Neural cell (in vitro differentiated cells): ENCODE results near the gene NRK. TPM values are rescaled to one million over a fixed set of nuclear protein-coding genes. Genes with fewer than 3 reads are reported as not detected.
"Not testable (repeated sequence)": the region's sequence is repeated elsewhere in the genome, so short reads cannot be mapped to it uniquely, and the experiment has no call there.

Experiments used
- H2AFZ ChIP-seq: fragments of 200-600, 300-800 bp; sonication (generic), shearing (Covaris generic); 2 replicates; pipeline ENCODE4 v1.6.0; 2014; ENCODE audit warnings: low read depth, mild to moderate bottlenecking, antibody characterized with exemption, low read length, moderate library complexity
- H3F3A ChIP-seq: fragments of 200-600 bp; shearing (Covaris generic); 2 replicates; pipeline ENCODE4 v1.6.1; 2016; ENCODE audit warnings: mild to moderate bottlenecking, moderate library complexity, mixed read lengths, antibody characterized with exemption, low read length; ENCODE audit not compliant: insufficient read depth, poor library complexity, severe bottlenecking
- H3K27ac ChIP-seq: fragments of 200-600, 300-800 bp; sonication (generic), shearing (Covaris generic); 2 replicates; pipeline ENCODE4 v1.5.1; 2014; ENCODE audit warnings: mild to moderate bottlenecking, low read length, moderate library complexity
- H3K27me3 ChIP-seq: fragments of 300-800, 200-600 bp; sonication (generic), shearing (Covaris generic); 2 replicates; pipeline ENCODE4 v1.6.0; 2014; ENCODE audit warnings: mild to moderate bottlenecking, low read depth, low read length, moderate library complexity; ENCODE audit not compliant: insufficient read depth
- H3K36me3 ChIP-seq: fragments of 300-800, 200-600 bp; sonication (generic), shearing (Covaris generic); 2 replicates; pipeline ENCODE4 v1.5.1; 2014; ENCODE audit warnings: mild to moderate bottlenecking, antibody characterized with exemption, low read length, moderate library complexity; ENCODE audit not compliant: insufficient read depth
- H3K4me2 ChIP-seq: fragments of 300-800, 200-600 bp; sonication (generic), shearing (Covaris generic); 2 replicates; pipeline ENCODE4 v1.6.0; 2014; ENCODE audit warnings: mild to moderate bottlenecking, low read length
- H3K4me3 ChIP-seq: fragments of 300-800, 200-600 bp; sonication (generic), shearing (Covaris generic); 2 replicates; pipeline ENCODE4 v1.5.1; 2014; ENCODE audit warnings: mild to moderate bottlenecking, low read length, moderate library complexity
- H3K79me2 ChIP-seq: fragments of 200-600 bp; shearing (Covaris generic); replicated peaks from 2 replicates; pipeline ENCODE4 v1.6.0; 2014; ENCODE audit warnings: mild to moderate bottlenecking, low read length, moderate library complexity; ENCODE audit not compliant: insufficient read depth
- H3K9ac ChIP-seq: fragments of 300-800, 200-600 bp; sonication (generic), shearing (Covaris generic); 2 replicates; pipeline ENCODE4 v1.6.1; 2016; ENCODE audit warnings: mild to moderate bottlenecking, low read length, mixed read lengths
- H3K9me2 ChIP-seq: fragments of 200-600 bp; shearing (Covaris generic); 2 replicates; pipeline ENCODE4 v1.6.1; 2016; ENCODE audit warnings: mild to moderate bottlenecking, low read length, mixed read lengths; ENCODE audit not compliant: insufficient read depth
- H3K9me3 ChIP-seq: fragments of 200-600, 300-800 bp; sonication (generic), shearing (Covaris generic); 2 replicates; pipeline ENCODE4 v1.6.1; 2016; ENCODE audit warnings: mild to moderate bottlenecking, mixed run types, low read length, moderate library complexity, mixed read lengths
- H4K20me1 ChIP-seq: fragments of 200-600 bp; shearing (Covaris generic); 2 replicates; pipeline ENCODE4 v1.6.1; 2016; ENCODE audit warnings: mild to moderate bottlenecking, mixed run types; ENCODE audit not compliant: insufficient read depth
- EP300 ChIP-seq: fragments of 450-650 bp; conservative IDR thresholded peaks from 2 replicates; pipeline ENCODE4 v1.6.1; 2014; ENCODE audit warnings: antibody characterized with exemption, mild to moderate bottlenecking, moderate library complexity; ENCODE audit not compliant: poor library complexity, severe bottlenecking
- EZH2 ChIP-seq: fragments of 200-600, 300-800 bp; shearing (Covaris generic), sonication (generic); IDR thresholded peaks from 2 replicates; pipeline ENCODE4 v1.6.1; 2014; ENCODE audit warnings: antibody characterized with exemption, low read length, borderline replicate concordance, mild to moderate bottlenecking; ENCODE audit not compliant: insufficient read depth, poor library complexity, severe bottlenecking
- MXI1 ChIP-seq: fragments of 450-650 bp; conservative IDR thresholded peaks from 2 replicates; pipeline ENCODE4 v1.6.1; 2014; ENCODE audit warnings: antibody characterized with exemption, mild to moderate bottlenecking; ENCODE audit not compliant: poor library complexity, severe bottlenecking
- POLR2AphosphoS5 ChIP-seq: IDR thresholded peaks from 2 replicates; pipeline ENCODE4 v1.6.1; 2012
- RAD21 ChIP-seq: fragments of 450-650 bp; conservative IDR thresholded peaks from 2 replicates; pipeline ENCODE4 v1.6.1; 2014; ENCODE audit warnings: antibody characterized with exemption, mild to moderate bottlenecking, moderate library complexity
- SMC3 ChIP-seq: fragments of 450-650 bp; conservative IDR thresholded peaks from 2 replicates; pipeline ENCODE4 v1.6.1; 2014; ENCODE audit warnings: antibody characterized with exemption, mild to moderate bottlenecking, moderate library complexity; ENCODE audit not compliant: poor library complexity
- TAF1 ChIP-seq: IDR thresholded peaks from 2 replicates; pipeline ENCODE4 v1.6.1; 2012; ENCODE audit warnings: low read depth
- polyA plus RNA-seq: library from polyadenylated mRNA; depleted of rRNA; stranded (reverse); fragments of >200 nt; gene quantifications from 2 replicates; pipeline ENCODE4 v1.2.3, GENCODE V29; 2014
- TF ChIP-seq, protein P1 (sequence below): IDR thresholded peaks from 2 replicates; pipeline ENCODE4 v1.6.1; 2012; ENCODE audit warnings: borderline replicate concordance
- TF ChIP-seq, protein P2 (sequence below): fragments of 450-650 bp; IDR thresholded peaks from 2 replicates; pipeline ENCODE4 v1.5.1; 2014; ENCODE audit warnings: antibody characterized with exemption, mild to moderate bottlenecking, moderate library complexity; ENCODE audit not compliant: poor library complexity, severe bottlenecking

Gene NRK
- polyA plus RNA-seq, 1 donor from 2014 or later, result not detected

DNA sequence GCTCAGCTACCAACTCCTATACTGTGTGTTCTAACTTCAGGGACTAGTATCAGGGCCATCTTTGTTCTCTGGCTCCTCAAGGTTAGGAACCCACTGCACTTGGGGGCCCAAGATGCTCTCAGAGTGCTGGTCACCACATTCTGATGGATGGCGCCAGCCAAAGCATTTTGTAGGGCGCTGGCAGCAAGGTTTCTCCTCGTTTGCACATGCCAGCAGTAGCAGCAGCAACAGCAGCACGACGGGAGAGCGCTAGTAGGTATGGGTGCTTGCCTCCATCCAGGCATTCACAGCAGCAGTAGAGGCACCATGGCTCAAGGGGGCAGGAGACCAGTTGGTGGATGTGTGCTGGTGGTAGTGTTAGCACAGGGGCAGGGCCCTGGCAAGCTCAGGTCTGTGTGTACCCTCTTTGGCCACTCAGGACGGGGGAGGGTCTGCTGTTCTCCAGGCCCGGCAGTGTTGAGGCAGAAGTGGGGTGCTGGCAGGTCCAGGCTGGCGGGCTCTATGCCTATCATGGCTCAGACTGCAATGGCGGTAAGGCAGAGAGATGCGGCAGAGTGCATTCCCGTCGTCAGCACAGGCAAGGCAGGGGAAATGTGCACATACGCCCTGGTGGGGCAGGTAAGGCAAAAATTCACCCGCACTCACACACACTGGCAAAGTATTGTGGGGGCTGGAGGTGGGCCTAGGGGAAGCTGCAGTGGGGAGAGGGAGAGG, 159.6 kb downstream of the NRK start:
- no peak overlapping the region for H2AFZ ChIP-seq
- H3K4me2 ChIP-seq, result no peak overlapping the region
- no peaks in the 10 kb centered on the region for H3K36me3 ChIP-seq
- H4K20me1 ChIP-seq, result no peaks in the 10 kb centered on the region
- no peaks in the 10 kb centered on the region for H3F3A ChIP-seq
- H3K4me3 ChIP-seq, result no peak overlapping the region
- H3K27me3 ChIP-seq, result no peaks in the 10 kb centered on the region
- H3K9ac ChIP-seq, result no peak overlapping the region
- no peak overlapping the region for H3K27ac ChIP-seq
- no peak for TF ChIP-seq RAD21
- TF ChIP-seq, protein P1, sequence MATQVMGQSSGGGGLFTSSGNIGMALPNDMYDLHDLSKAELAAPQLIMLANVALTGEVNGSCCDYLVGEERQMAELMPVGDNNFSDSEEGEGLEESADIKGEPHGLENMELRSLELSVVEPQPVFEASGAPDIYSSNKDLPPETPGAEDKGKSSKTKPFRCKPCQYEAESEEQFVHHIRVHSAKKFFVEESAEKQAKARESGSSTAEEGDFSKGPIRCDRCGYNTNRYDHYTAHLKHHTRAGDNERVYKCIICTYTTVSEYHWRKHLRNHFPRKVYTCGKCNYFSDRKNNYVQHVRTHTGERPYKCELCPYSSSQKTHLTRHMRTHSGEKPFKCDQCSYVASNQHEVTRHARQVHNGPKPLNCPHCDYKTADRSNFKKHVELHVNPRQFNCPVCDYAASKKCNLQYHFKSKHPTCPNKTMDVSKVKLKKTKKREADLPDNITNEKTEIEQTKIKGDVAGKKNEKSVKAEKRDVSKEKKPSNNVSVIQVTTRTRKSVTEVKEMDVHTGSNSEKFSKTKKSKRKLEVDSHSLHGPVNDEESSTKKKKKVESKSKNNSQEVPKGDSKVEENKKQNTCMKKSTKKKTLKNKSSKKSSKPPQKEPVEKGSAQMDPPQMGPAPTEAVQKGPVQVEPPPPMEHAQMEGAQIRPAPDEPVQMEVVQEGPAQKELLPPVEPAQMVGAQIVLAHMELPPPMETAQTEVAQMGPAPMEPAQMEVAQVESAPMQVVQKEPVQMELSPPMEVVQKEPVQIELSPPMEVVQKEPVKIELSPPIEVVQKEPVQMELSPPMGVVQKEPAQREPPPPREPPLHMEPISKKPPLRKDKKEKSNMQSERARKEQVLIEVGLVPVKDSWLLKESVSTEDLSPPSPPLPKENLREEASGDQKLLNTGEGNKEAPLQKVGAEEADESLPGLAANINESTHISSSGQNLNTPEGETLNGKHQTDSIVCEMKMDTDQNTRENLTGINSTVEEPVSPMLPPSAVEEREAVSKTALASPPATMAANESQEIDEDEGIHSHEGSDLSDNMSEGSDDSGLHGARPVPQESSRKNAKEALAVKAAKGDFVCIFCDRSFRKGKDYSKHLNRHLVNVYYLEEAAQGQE, result no peak
- TF ChIP-seq SMC3, result no peak
- TF ChIP-seq, protein P2, sequence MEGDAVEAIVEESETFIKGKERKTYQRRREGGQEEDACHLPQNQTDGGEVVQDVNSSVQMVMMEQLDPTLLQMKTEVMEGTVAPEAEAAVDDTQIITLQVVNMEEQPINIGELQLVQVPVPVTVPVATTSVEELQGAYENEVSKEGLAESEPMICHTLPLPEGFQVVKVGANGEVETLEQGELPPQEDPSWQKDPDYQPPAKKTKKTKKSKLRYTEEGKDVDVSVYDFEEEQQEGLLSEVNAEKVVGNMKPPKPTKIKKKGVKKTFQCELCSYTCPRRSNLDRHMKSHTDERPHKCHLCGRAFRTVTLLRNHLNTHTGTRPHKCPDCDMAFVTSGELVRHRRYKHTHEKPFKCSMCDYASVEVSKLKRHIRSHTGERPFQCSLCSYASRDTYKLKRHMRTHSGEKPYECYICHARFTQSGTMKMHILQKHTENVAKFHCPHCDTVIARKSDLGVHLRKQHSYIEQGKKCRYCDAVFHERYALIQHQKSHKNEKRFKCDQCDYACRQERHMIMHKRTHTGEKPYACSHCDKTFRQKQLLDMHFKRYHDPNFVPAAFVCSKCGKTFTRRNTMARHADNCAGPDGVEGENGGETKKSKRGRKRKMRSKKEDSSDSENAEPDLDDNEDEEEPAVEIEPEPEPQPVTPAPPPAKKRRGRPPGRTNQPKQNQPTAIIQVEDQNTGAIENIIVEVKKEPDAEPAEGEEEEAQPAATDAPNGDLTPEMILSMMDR, result no peak
- no peak for TF ChIP-seq EP300
- no peak for TF ChIP-seq POLR2AphosphoS5
- no peak for TF ChIP-seq EZH2
- TF ChIP-seq MXI1, result no peak
- no peak for TF ChIP-seq TAF1
- H3K79me2 ChIP-seq, result no peaks in the 10 kb centered on the region
- H3K9me2 ChIP-seq, result no peaks in the 10 kb centered on the region
- no peaks in the 10 kb centered on the region for H3K9me3 ChIP-seq

DNA sequence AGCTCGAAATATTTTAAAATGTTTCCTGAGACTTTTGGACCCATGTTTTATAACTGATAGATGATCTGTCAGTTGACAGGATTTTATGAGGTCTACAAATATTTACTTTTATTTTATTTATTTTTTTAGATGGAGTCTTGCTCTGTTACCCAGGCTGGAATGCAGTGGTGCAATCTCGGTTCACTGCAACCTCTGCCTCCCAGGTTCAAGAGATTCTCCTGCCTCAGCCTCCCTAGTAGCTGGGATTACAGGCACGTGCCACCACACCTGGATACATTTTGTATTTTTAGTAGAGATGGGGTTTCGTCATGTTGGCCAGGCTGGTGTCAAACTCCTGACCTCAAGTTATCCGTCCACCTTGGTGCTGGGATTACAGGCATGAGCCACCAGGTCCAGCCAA, 166.1 kb downstream of the NRK start:
- H3K27ac ChIP-seq, H3K9me3 ChIP-seq, H3K36me3 ChIP-seq, H3K9me2 ChIP-seq, H3F3A ChIP-seq, H3K4me2 ChIP-seq, H2AFZ ChIP-seq, H3K79me2 ChIP-seq, H3K4me3 ChIP-seq, H4K20me1 ChIP-seq, H3K27me3 ChIP-seq, H3K9ac ChIP-seq: not testable (repeated sequence)
